Panc1 (cell line): ENCODE data around the gene KCNH1.

Experiments used
- CTCF ChIP-seq: fragments of 450-650 bp; IDR thresholded peaks from 2 replicates; pipeline ENCODE4 v1.5.1; 2017; ENCODE audit warnings: mild to moderate bottlenecking
- POLR2AphosphoS5 ChIP-seq: IDR thresholded peaks from 2 replicates; pipeline ENCODE4 v1.6.1; 2012; ENCODE audit warnings: mild to moderate bottlenecking, low read depth, low read length, moderate library complexity
- SIN3A ChIP-seq: IDR thresholded peaks from 2 replicates; pipeline ENCODE4 v1.6.1; 2012; ENCODE audit warnings: low read depth, mild to moderate bottlenecking, low read length, moderate library complexity, borderline replicate concordance; ENCODE audit not compliant: insufficient read depth

- TF ChIP-seq CTCF (no peak), POLR2AphosphoS5 (no peak), SIN3A (no peak)
Measured at GRCh38 chr1:210841926-210842625, 291.9 kb downstream of the KCNH1 start.
